ENCODE data around the gene CDC42BPG.

GRCh38 chr11:64858467-64859263 lies 14.2 kb upstream of the CDC42BPG start:
- TF ChIP-seq CTCF (IDR thresholded peaks at IDR 0.05) (no peak), POLR2A (IDR thresholded peaks at IDR 0.05) (no peak)

Data from heart left ventricle (tissue), 13 donors.